ENCODE data around the gene KCTD18.

KCTD18 gene

DNA sequence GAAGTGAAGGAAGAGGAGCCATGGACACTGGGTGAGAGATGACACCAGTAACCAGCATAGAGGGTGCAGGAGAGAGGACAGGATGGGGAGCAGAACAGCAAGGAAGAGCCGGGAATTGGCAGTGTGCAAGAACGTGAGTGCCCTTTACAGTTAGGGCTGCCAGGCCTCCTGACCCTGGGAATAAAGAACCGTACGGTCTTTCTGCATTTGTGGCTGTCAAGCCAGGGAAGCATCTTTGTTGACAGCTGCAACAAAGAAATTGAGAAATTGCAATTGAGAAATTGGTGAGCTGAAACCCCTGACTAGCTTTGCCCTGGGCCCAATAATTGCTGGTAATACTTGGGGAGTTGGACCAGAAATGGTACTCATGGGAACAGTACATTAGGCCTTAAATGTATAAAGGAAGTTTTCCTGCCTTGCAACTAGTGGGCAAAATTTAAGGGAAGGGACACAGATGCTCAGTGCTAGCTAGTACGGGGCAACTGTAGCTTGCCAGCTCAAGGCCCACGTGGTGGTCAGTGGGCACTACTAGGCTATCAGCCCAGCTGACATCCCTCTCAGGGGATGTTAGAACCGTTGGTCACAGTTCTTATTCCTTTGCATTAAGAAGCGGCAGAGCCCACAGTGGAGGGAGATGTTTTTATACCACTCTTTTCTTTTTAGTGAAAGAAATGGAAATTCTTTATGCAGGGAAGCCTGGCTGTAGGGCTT lies 56.6 kb downstream of the KCTD18 start:
- no peak overlapping the region for H3K9ac ChIP-seq (ENCODE audit: low read depth, low read length)
- no peaks in the 10 kb centered on the region for H3K36me3 ChIP-seq (ENCODE audit: control insufficient read depth, insufficient read depth, low read length)
- no peaks in the 10 kb centered on the region for H3K27me3 ChIP-seq (ENCODE audit: control insufficient read depth, insufficient read depth, low read length)
- H3K4me3 ChIP-seq (ENCODE audit: low read depth, low read length): no peak overlapping the region
- no peaks in the 10 kb centered on the region for H3K9me3 ChIP-seq (ENCODE audit: control insufficient read depth, insufficient read depth, low read length)
- H3K4me1 ChIP-seq (ENCODE audit: control insufficient read depth, insufficient read depth, low read length): no peaks in the 10 kb centered on the region

DNA sequence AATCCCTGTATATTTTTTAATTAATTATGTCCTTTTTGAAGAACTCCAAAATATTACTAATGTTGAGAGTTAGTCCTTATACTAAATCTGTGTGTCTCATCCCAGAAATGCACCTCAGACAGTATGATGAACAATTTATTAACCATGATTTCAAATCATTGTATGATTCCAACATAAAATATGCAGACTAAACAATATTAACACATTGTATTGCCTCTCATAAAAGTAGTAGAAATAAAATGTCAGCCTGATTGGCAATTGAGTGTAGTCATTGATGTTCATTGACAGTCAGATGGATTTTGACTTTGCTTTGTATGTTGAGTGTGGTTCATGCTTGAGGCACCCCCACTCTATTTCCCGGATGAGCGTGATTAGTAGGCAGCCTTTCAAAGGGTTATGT lies 57.5 kb downstream of the KCTD18 start:
- Histone ChIP-seq H3K36me3 (ENCODE audit: control insufficient read depth, insufficient read depth, low read length) (no peaks in the 10 kb centered on the region), H3K9ac (ENCODE audit: low read depth, low read length) (no peak overlapping the region), H3K9me3 (ENCODE audit: control insufficient read depth, insufficient read depth, low read length) (no peaks in the 10 kb centered on the region), H3K27me3 (ENCODE audit: control insufficient read depth, insufficient read depth, low read length) (no peaks in the 10 kb centered on the region), H3K4me1 (ENCODE audit: control insufficient read depth, insufficient read depth, low read length) (no peaks in the 10 kb centered on the region), H3K4me3 (ENCODE audit: low read depth, low read length) (no peak overlapping the region)

DNA sequence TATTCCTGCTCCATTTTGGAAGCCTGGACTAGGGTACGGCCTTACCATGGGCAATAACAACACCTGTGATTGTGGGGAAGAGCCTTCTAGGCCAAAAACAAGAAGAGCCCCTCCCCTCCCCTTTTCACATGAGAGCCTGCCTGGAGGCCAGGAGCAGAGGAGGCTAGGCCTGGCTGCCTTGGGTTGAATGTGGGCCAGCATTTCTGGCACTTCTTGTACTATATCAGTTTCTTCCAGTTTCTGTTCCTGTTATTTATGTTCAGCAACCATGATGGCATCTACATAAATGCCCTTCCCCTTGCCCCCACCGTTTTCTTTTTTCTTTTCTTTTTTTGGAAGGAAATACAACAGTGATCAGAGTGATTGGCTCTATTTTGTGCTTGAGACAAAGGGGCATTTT lies 58.4 kb downstream of the KCTD18 start:
- Histone ChIP-seq H3K9ac (ENCODE audit: low read depth, low read length) (no peak overlapping the region), H3K27me3 (ENCODE audit: control insufficient read depth, insufficient read depth, low read length) (no peaks in the 10 kb centered on the region), H3K9me3 (ENCODE audit: control insufficient read depth, insufficient read depth, low read length) (no peaks in the 10 kb centered on the region), H3K4me1 (ENCODE audit: control insufficient read depth, insufficient read depth, low read length) (no peaks in the 10 kb centered on the region), H3K36me3 (ENCODE audit: control insufficient read depth, insufficient read depth, low read length) (no peaks in the 10 kb centered on the region), H3K4me3 (ENCODE audit: low read depth, low read length) (no peak overlapping the region)

DNA sequence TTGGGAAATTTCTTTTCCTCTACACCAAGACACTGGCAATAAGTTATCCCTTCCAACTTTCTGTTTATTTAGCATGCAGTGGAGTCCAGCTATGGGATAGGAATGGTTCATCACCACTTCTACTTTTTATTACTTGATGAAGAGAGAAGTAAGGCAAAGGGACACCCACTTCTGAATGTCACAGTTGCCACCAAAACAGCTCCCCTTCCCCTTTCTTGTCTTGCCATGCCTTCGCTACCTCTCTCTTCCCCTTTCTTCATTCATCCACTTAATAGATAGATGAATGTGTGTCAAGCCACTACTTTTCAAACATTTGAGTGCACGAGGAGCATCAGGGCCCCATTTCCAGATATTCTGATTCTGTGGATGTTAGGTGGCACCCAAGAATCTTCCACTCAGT lies 59.6 kb downstream of the KCTD18 start:
- no peaks in the 10 kb centered on the region for H3K36me3 ChIP-seq (ENCODE audit: control insufficient read depth, insufficient read depth, low read length)
- H3K4me3 ChIP-seq (ENCODE audit: low read depth, low read length): no peak overlapping the region
- H3K4me1 ChIP-seq (ENCODE audit: control insufficient read depth, insufficient read depth, low read length): no peaks in the 10 kb centered on the region
- H3K9me3 ChIP-seq (ENCODE audit: control insufficient read depth, insufficient read depth, low read length): no peaks in the 10 kb centered on the region
- H3K27me3 ChIP-seq (ENCODE audit: control insufficient read depth, insufficient read depth, low read length): no peaks in the 10 kb centered on the region
- no peak overlapping the region for H3K9ac ChIP-seq (ENCODE audit: low read depth, low read length)

DNA sequence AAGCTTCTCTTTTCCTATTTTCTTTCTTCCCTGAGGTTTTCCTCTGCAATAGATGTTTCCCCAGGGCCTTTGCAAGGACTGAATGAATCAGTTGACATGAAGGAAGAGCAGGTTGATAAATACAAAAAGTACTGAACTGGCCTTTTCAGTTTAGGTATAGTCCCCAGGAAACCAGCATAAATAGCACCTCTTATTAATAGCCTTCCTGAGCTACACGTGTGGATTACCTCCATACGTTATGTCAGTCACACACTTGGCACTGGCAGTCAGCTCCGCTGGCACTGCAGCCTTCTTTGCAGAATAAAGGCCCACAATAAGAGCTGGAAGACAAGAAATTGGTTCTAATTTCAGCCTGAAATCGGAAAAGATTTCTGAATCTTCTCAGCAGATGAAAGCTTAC lies 60.7 kb downstream of the KCTD18 start:
- Histone ChIP-seq H3K4me1 (ENCODE audit: control insufficient read depth, insufficient read depth, low read length) (no peaks in the 10 kb centered on the region), H3K9me3 (ENCODE audit: control insufficient read depth, insufficient read depth, low read length) (no peaks in the 10 kb centered on the region), H3K4me3 (ENCODE audit: low read depth, low read length) (no peak overlapping the region), H3K27me3 (ENCODE audit: control insufficient read depth, insufficient read depth, low read length) (no peaks in the 10 kb centered on the region), H3K9ac (ENCODE audit: low read depth, low read length) (no peak overlapping the region), H3K36me3 (ENCODE audit: control insufficient read depth, insufficient read depth, low read length) (no peaks in the 10 kb centered on the region)

GRCh38 chr2:200448455-200448854 lies 61.4 kb downstream of the KCTD18 start:
- Histone ChIP-seq H3K4me1 (ENCODE audit: control insufficient read depth, insufficient read depth, low read length) (no peaks in the 10 kb centered on the region), H3K36me3 (ENCODE audit: control insufficient read depth, insufficient read depth, low read length) (no peaks in the 10 kb centered on the region), H3K9me3 (ENCODE audit: control insufficient read depth, insufficient read depth, low read length) (no peaks in the 10 kb centered on the region), H3K9ac (ENCODE audit: low read depth, low read length) (no peak overlapping the region), H3K4me3 (ENCODE audit: low read depth, low read length) (no peak overlapping the region), H3K27me3 (ENCODE audit: control insufficient read depth, insufficient read depth, low read length) (no peaks in the 10 kb centered on the region)

DNA sequence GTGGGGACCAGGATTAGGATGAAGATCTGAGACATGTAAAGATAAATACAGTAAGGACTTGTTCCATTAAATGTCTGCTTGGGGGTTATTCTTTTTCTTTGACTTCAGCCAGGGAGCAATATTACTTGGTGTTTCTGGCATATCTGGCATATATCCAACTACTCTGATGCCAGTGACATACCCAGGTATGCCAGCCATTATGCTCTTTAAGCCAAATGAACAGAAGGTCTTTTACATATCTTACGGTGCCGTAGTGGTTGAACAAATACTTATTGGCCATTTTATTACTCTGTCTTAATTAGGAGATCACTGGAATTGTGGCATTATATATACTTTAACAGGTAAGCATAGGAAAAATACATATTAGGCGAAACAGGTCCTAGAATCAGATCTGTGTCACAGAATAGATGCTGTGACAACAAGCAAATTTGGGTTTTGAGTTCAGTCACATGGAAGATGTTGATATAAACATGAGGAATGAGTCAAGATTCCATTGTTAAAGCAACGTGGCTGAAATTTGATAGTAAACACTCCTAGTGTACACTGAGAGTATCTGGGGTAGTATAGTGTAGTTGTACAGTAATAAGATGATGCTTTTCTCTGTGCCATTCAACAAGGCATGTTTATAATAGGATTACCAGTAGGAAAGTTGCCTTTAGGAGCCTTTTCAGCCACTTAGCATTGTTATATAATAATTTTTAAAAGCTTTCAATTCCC lies 62.6 kb downstream of the KCTD18 start:
- no peak overlapping the region for H3K9ac ChIP-seq (ENCODE audit: low read depth, low read length)
- no peaks in the 10 kb centered on the region for H3K36me3 ChIP-seq (ENCODE audit: control insufficient read depth, insufficient read depth, low read length)
- no peaks in the 10 kb centered on the region for H3K9me3 ChIP-seq (ENCODE audit: control insufficient read depth, insufficient read depth, low read length)
- no peaks in the 10 kb centered on the region for H3K27me3 ChIP-seq (ENCODE audit: control insufficient read depth, insufficient read depth, low read length)
- H3K4me1 ChIP-seq (ENCODE audit: control insufficient read depth, insufficient read depth, low read length): no peaks in the 10 kb centered on the region
- H3K4me3 ChIP-seq (ENCODE audit: low read depth, low read length): no peak overlapping the region

- Histone ChIP-seq H3K9me3 (ENCODE audit: control insufficient read depth, insufficient read depth, low read length) (no peaks in the 10 kb centered on the region), H3K4me1 (ENCODE audit: control insufficient read depth, insufficient read depth, low read length) (no peaks in the 10 kb centered on the region), H3K27me3 (ENCODE audit: control insufficient read depth, insufficient read depth, low read length) (no peaks in the 10 kb centered on the region), H3K4me3 (ENCODE audit: low read depth, low read length) (no peak overlapping the region), H3K9ac (ENCODE audit: low read depth, low read length) (no peak overlapping the region), H3K36me3 (ENCODE audit: control insufficient read depth, insufficient read depth, low read length) (no peaks in the 10 kb centered on the region)
Observed at GRCh38 chr2:200446612-200447011, 63.3 kb downstream of the KCTD18 start.

DNA sequence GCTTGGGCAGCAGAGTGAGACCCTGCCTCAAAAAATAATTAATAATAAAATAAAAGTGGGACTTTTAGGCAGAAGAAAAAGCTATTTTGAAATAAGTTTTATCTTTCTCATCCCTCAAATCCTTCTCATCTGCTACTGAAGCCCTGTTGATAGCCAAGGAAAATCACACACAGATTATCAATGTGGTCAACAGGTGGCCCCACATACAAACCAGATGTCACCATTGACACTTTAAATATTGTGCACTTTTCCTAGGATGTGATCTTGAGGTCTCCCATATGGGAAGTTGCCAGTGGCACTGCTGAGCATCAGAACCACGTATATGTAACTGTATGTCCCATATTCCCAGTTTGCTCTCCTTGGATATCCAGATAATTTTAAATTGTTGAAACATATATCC lies 64.6 kb downstream of the KCTD18 start:
- Histone ChIP-seq H3K9ac (ENCODE audit: low read depth, low read length) (no peak overlapping the region), H3K4me3 (ENCODE audit: low read depth, low read length) (no peak overlapping the region), H3K9me3 (ENCODE audit: control insufficient read depth, insufficient read depth, low read length) (no peaks in the 10 kb centered on the region), H3K27me3 (ENCODE audit: control insufficient read depth, insufficient read depth, low read length) (no peaks in the 10 kb centered on the region), H3K4me1 (ENCODE audit: control insufficient read depth, insufficient read depth, low read length) (no peaks in the 10 kb centered on the region), H3K36me3 (ENCODE audit: control insufficient read depth, insufficient read depth, low read length) (no peaks in the 10 kb centered on the region)

- no peaks in the 10 kb centered on the region for H3K4me1 ChIP-seq (ENCODE audit: control insufficient read depth, insufficient read depth, low read length)
- no peaks in the 10 kb centered on the region for H3K27me3 ChIP-seq (ENCODE audit: control insufficient read depth, insufficient read depth, low read length)
- H3K9ac ChIP-seq (ENCODE audit: low read depth, low read length): no peak overlapping the region
- no peaks in the 10 kb centered on the region for H3K9me3 ChIP-seq (ENCODE audit: control insufficient read depth, insufficient read depth, low read length)
- H3K36me3 ChIP-seq (ENCODE audit: control insufficient read depth, insufficient read depth, low read length): no peaks in the 10 kb centered on the region
- no peak overlapping the region for H3K4me3 ChIP-seq (ENCODE audit: low read depth, low read length)
Observed at GRCh38 chr2:200444530-200444929, 65.3 kb downstream of the KCTD18 start.

GRCh38 chr2:200443916-200444315 lies 66.0 kb downstream of the KCTD18 start:
- Histone ChIP-seq H3K4me3 (ENCODE audit: low read depth, low read length) (no peak overlapping the region), H3K9me3 (ENCODE audit: control insufficient read depth, insufficient read depth, low read length) (no peaks in the 10 kb centered on the region), H3K27me3 (ENCODE audit: control insufficient read depth, insufficient read depth, low read length) (no peaks in the 10 kb centered on the region), H3K4me1 (ENCODE audit: control insufficient read depth, insufficient read depth, low read length) (no peaks in the 10 kb centered on the region), H3K36me3 (ENCODE audit: control insufficient read depth, insufficient read depth, low read length) (no peaks in the 10 kb centered on the region), H3K9ac (ENCODE audit: low read depth, low read length) (no peak overlapping the region)

DNA sequence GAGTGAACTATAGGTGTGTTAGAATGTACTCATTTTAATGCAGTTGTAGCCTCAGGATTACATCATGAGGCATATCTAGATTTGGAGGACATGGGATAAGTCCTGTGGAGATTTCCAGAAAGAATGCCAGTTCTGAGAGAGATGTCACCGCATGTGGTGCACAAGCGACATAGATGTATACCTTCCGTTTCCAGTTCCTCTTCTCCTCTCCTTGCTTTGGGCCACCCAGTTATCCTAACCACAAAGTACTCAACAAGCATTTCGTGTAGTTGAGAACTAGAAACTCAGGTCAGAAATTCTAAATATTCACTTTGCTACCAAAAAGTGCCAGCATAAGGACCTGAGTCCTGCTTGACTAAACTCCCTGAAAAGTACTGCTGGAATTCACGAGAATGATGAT lies 66.5 kb downstream of the KCTD18 start:
- Histone ChIP-seq H3K4me3 (ENCODE audit: low read depth, low read length) (no peak overlapping the region), H3K27me3 (ENCODE audit: control insufficient read depth, insufficient read depth, low read length) (no peaks in the 10 kb centered on the region), H3K36me3 (ENCODE audit: control insufficient read depth, insufficient read depth, low read length) (no peaks in the 10 kb centered on the region), H3K4me1 (ENCODE audit: control insufficient read depth, insufficient read depth, low read length) (no peaks in the 10 kb centered on the region), H3K9ac (ENCODE audit: low read depth, low read length) (no peak overlapping the region), H3K9me3 (ENCODE audit: control insufficient read depth, insufficient read depth, low read length) (no peaks in the 10 kb centered on the region)
